K562 (cell line): ENCODE measurements around the gene PSG5. TPM values are rescaled to one million over a fixed set of nuclear protein-coding genes. Genes with fewer than 3 reads are reported as not detected.
"Not testable (repeated sequence)": the region's sequence is repeated elsewhere in the genome, so short reads cannot be mapped to it uniquely, and the experiment has no call there.

Experiments
- ATAC-seq: fragments of 200-7000 bp; cut with Tn5 transposase; 3 replicates; pipeline ENCODE4 v1.9.1; 2020; ENCODE audit warnings: moderate library complexity
- BruUV-seq: library from RNA; stranded (reverse); fragments of 400-500 nt; replicated peaks from 2 replicates; lab custom pipeline; 2021; lab: Mats Ljungman, UMichigan
- CTCF ChIA-PET: fragments of 300-600 bp; formaldehyde crosslinking; extraction: SDS; loops from one replicate; lab custom pipeline; 2021; ENCODE audit warnings: low intra/inter-chr PET ratio; lab: Yijun Ruan, JAX
- POLR2A ChIA-PET: fragments of 300-600, 350-650 bp; sonication (Branson Sonifier 250); formaldehyde crosslinking; extraction: SDS; loops from one replicate; lab custom pipeline; 2021; ENCODE audit warnings: antibody characterized with exemption, inconsistent platforms; lab: Yijun Ruan, JAX
- DNase-seq, 4 experiments: peaks; one replicate each; pipeline versions ENCODE4 v3.0.0 to v3.0.0-alpha.2; 2011 to 2018; ENCODE audit warnings: low spot score in 3 of 4, mixed read lengths in 3 of 4; ENCODE audit errors: extremely low read depth in 1 of 4
- FAIRE-seq: peaks from 2 replicates; lab custom pipeline; 2011; peaks lifted over from hg19 to GRCh38; lab: Jason Lieb, UNC
- H2AFZ ChIP-seq: 2 replicates; pipeline ENCODE4 v1.6.0; 2011; ENCODE audit warnings: low read depth, low read length, control low read depth, inconsistent platforms
- H3K27ac ChIP-seq: fragments of 200-600 bp; 3 replicates; pipeline ENCODE4 v1.8.0; 2011; ENCODE audit warnings: low read depth, mild to moderate bottlenecking, control low read depth, inconsistent platforms, low read length, moderate library complexity, mixed read lengths; ENCODE audit errors: extremely low read depth
- H3K27me3 ChIP-seq, 2 experiments: fragments of 300-600 bp in 1 of 2; 2 replicates in 1 of 2; 3 replicates in 1 of 2; pipeline versions ENCODE4 v1.6.0 to v1.8.0; 2011; ENCODE audit warnings: inconsistent platforms in 2 of 2, low read length in 2 of 2, mild to moderate bottlenecking in 1 of 2, mixed read lengths in 1 of 2, moderate library complexity in 1 of 2; ENCODE audit not compliant: control insufficient read depth in 2 of 2, insufficient read depth in 2 of 2
- H3K36me3 ChIP-seq: fragments of 300-600 bp; 3 replicates; pipeline ENCODE4 v1.8.0; 2011; ENCODE audit warnings: mild to moderate bottlenecking, low read length, inconsistent platforms; ENCODE audit not compliant: control insufficient read depth, insufficient read depth
- H3K4me1 ChIP-seq, 2 experiments: fragments of 200-600 bp in 1 of 2; replicated peaks in 1 of 2; 2 replicates in 1 of 2; 3 replicates in 1 of 2; pipeline versions ENCODE4 v1.5.1 to v1.8.0; 2011; ENCODE audit warnings: inconsistent platforms in 2 of 2, low read length in 2 of 2, mild to moderate bottlenecking in 1 of 2, mixed read lengths in 1 of 2, moderate library complexity in 1 of 2; ENCODE audit not compliant: control insufficient read depth in 2 of 2, insufficient read depth in 2 of 2
- H3K4me2 ChIP-seq: 2 replicates; pipeline ENCODE4 v1.6.1; 2011; ENCODE audit warnings: low read length, control low read depth, inconsistent platforms, mixed read lengths; ENCODE audit not compliant: insufficient read depth
- H3K4me3 ChIP-seq: fragments of 200-600 bp; sonication (generic), shearing (Covaris generic); 2 replicates; pipeline ENCODE4 v1.5.1; 2016; ENCODE audit warnings: control low read depth, inconsistent platforms
- H3K79me2 ChIP-seq: fragments of 200-600 bp; 3 replicates; pipeline ENCODE4 v1.8.0; 2011; ENCODE audit warnings: low read length, inconsistent platforms; ENCODE audit not compliant: control insufficient read depth, insufficient read depth
- H3K9ac ChIP-seq, 2 experiments: 2 replicates each; pipeline versions ENCODE4 v1.6.0 to v1.6.1; 2011; ENCODE audit warnings: low read depth in 2 of 2, low read length in 2 of 2, control low read depth in 1 of 2, inconsistent platforms in 1 of 2, mild to moderate bottlenecking in 1 of 2, mixed read lengths in 1 of 2; ENCODE audit not compliant: insufficient read depth in 1 of 2
- H3K9me1 ChIP-seq: one replicate; pipeline ENCODE4 v1.6.0; 2011; ENCODE audit warnings: inconsistent platforms, mild to moderate bottlenecking, low read length, moderate library complexity; ENCODE audit not compliant: control insufficient read depth, insufficient read depth
- H3K9me3 ChIP-seq: replicated peaks from 2 replicates; pipeline ENCODE4 v1.5.1; 2011; ENCODE audit warnings: low read depth, low read length, inconsistent platforms; ENCODE audit not compliant: control insufficient read depth, insufficient read depth
- H4K20me1 ChIP-seq: replicated peaks from 2 replicates; pipeline ENCODE4 v1.6.1; 2011; ENCODE audit warnings: low read length, inconsistent platforms, mixed read lengths; ENCODE audit not compliant: control insufficient read depth, insufficient read depth
- WGBS: fragments of 100-300 bp; shearing (Covaris generic); methylation state at CpG from one replicate; pipeline ENCODE4 v1.1.6; 2016; ENCODE audit warnings: low coverage, mixed read lengths; ENCODE audit not compliant: insufficient coverage; ENCODE audit errors: missing lambda C conversion rate; 5-methylcytosine and 5-hydroxymethylcytosine counted together
- in situ Hi-C: fragments of 300-500 bp; cut with MboI; formaldehyde crosslinking; loops from 4 replicates; pipeline ENCODE4 v1.15.0; 2018; ENCODE audit warnings: inconsistent platforms, mixed read lengths
- intact Hi-C: fragments of 100-400 bp; cut with micrococcal nuclease; formaldehyde crosslinking; loops from 2 replicates; pipeline ENCODE4 v1.14.2; 2022
- polyA plus RNA-seq, 8 experiments: library from polyadenylated mRNA; depleted of rRNA in 4 of 8; stranded (reverse) in 5 of 8; unstranded in 3 of 8; fragments of >200 nt; fragmentation: Nextera tagmentation in 2 of 8; fragmentation: Illumina TruSeq in 1 of 8; extraction: Ambion mirVana in 2 of 8; extraction: Trizol in 1 of 8; gene quantifications; 2 replicates each; pipeline versions ENCODE4 v1.2.1 to v1.2.3, GENCODE V29; 2011 to 2014; ENCODE audit warnings: inconsistent platforms in 1 of 8, missing spikeins in 1 of 8
- total RNA-seq, 7 experiments: library from RNA; depleted of rRNA in 6 of 7; stranded (reverse); fragments of >200 nt in 6 of 7; fragmentation: Illumina TruSeq in 2 of 7; extraction: Trizol in 2 of 7; gene quantifications; 2 replicates each; pipeline versions ENCODE4 v1.2.1 to v1.2.3, GENCODE V29; 2011 to 2021; ENCODE audit warnings: low replicate concordance in 1 of 7

PSG5 gene
- total and polyA plus RNA-seq, 9 of the 15 experiments (the other 6 are each of a cell fraction or from before 2014, with no cell fraction given), result not detected

GRCh38 chr19:43163135-43163534, 23.2 kb downstream of the PSG5 start:
- H3K4me3 ChIP-seq, H3K9me1 ChIP-seq, H2AFZ ChIP-seq, ATAC-seq, H3K27ac ChIP-seq, H3K4me2 ChIP-seq, H4K20me1 ChIP-seq, H3K79me2 ChIP-seq, in situ Hi-C loops, H3K9me3 ChIP-seq, BruUV-seq, DNase-seq, H3K9ac ChIP-seq, POLR2A ChIA-PET, FAIRE-seq, H3K27me3 ChIP-seq, intact Hi-C loops, CTCF ChIA-PET, H3K4me1 ChIP-seq, H3K36me3 ChIP-seq: not testable (repeated sequence)
- 3% methylated on average over 3 of the region's 3 CpGs for WGBS

GRCh38 chr19:43162261-43162660, 24.1 kb downstream of the PSG5 start:
- DNase-seq, H3K27ac ChIP-seq, H3K79me2 ChIP-seq, ATAC-seq, H4K20me1 ChIP-seq, H3K4me1 ChIP-seq, H3K4me3 ChIP-seq, FAIRE-seq, H3K9me1 ChIP-seq, H3K9ac ChIP-seq, BruUV-seq, H3K4me2 ChIP-seq, CTCF ChIA-PET, intact Hi-C loops, H3K27me3 ChIP-seq, in situ Hi-C loops, H3K9me3 ChIP-seq, H3K36me3 ChIP-seq, H2AFZ ChIP-seq: not testable (repeated sequence)
- 0% methylated on average over 2 of the region's 2 CpGs for WGBS
- POLR2A ChIA-PET, result interaction anchor here (0.6 kb wide), 1 partner anchor 31 kb away, joined by 3 read pairs; no protein-coding TSS in a partner anchor
